ENCODE measurements around the gene RORB. TPM values are rescaled to one million over a fixed set of nuclear protein-coding genes. Genes with fewer than 3 reads are reported as not detected.

The RORB gene
- total RNA-seq, 4 donors from 2014 or later = 0.13 to 1.5 (median 0.50) TPM

DNA sequence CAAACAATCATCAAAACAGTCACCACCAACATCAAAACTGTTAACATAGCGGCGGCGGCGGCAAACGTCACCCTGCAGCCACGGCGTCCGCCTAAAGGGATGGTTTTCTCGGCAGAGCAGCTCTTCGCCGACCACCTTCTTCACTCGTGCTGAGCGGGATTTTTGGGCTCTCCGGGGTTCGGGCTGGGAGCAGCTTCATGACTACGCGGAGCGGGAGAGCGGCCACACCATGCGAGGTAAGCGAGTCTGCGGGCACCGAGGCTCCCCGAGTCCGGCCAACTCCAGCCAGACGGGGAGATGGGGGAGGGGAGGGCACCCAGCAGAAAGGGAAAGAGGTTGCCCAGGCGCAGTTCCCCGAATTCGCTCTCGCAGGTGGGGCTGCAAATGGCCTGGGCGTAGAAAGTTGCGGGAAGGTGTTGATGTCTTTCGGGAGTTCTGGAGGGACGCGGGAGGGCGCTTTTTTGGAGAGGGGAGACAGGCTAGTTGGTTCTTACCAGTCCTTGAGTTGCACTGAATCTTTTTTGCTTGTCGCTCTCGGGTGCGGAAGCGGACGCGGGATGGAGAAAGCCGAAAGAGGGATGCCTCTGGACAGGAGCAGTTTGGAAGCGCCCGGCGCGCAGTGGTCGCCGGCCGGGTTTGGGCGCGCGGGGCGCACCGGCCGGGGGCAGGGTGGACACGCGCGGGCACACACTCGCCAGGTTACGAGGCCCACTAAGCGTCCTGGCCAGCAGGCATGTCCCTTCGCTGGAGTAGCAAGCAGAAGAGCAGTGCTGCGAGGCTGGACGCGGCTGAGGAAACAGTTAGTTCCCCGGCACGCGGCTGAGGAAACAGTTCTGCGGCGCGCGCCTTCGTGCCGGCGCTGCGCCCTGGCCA, 849 bp downstream of the RORB start:
- H3K9me3 ChIP-seq = no peaks in the 10 kb centered on the region
- peaks cover 0 to 71% (median 6%) of the 10 kb centered on the region in 4 donors for H3K27me3 ChIP-seq
- intact Hi-C loops (cut with DNase I) = no loop called here
- H3K4me3 ChIP-seq = peak overlapping the region; percentile 38 to 68 (median 54)
- no peak for DNase-seq
- peak overlapping the region in 3 of 4 donors; percentile 26 to 54 (median 31) for H3K27ac ChIP-seq
- H3K36me3 ChIP-seq = no peaks in the 10 kb centered on the region
- WGBS, 2 donors = 1 to 4% methylated on average over 13 to 36 of the region's 77 CpGs
- peaks cover 5 to 45% (median 21%) of the 10 kb centered on the region in 3 donors for H3K4me1 ChIP-seq
- TF ChIP-seq POLR2A (IDR thresholded peaks at IDR 0.05) = no peak

DNA sequence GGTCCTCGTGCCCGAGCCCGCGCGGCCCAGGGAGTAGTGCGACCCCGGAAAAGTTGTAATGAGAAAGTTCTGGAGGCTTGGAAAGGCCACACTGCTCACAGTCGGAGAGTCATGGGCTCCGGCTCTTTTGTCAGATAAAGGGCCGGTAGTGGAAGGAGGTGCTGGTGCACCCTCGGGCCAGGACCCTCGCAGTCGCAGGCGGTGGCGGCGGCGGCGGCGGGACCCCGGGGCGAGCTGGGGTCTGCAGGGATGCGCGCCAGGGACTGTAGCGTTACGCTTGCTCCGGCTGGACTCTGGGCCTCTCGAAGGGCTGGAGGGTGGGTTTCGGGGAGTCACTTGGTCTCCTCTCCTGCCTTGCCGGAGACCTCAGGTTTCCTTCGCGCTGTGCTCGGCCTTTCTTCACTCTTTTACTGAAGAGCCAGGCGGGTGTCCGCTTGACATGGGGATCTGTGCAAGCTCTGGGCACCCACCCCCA, 1.5 kb downstream of the RORB start:
- intact Hi-C loops (cut with DNase I) = no loop called here
- 3 to 7% methylated on average over 5 to 22 of the region's 34 CpGs for WGBS, 2 donors
- peak overlapping the region in 1 of 4 donors; percentile 54 for H3K27ac ChIP-seq
- TF ChIP-seq, protein P1, sequence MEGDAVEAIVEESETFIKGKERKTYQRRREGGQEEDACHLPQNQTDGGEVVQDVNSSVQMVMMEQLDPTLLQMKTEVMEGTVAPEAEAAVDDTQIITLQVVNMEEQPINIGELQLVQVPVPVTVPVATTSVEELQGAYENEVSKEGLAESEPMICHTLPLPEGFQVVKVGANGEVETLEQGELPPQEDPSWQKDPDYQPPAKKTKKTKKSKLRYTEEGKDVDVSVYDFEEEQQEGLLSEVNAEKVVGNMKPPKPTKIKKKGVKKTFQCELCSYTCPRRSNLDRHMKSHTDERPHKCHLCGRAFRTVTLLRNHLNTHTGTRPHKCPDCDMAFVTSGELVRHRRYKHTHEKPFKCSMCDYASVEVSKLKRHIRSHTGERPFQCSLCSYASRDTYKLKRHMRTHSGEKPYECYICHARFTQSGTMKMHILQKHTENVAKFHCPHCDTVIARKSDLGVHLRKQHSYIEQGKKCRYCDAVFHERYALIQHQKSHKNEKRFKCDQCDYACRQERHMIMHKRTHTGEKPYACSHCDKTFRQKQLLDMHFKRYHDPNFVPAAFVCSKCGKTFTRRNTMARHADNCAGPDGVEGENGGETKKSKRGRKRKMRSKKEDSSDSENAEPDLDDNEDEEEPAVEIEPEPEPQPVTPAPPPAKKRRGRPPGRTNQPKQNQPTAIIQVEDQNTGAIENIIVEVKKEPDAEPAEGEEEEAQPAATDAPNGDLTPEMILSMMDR (IDR thresholded peaks at IDR 0.05) = no peak
- TF ChIP-seq POLR2A (IDR thresholded peaks at IDR 0.05) = no peak
- H3K9me3 ChIP-seq = no peaks in the 10 kb centered on the region
- no peaks in the 10 kb centered on the region for H3K36me3 ChIP-seq
- no peak for DNase-seq
- peaks cover 0 to 68% (median 6%) of the 10 kb centered on the region in 4 donors for H3K27me3 ChIP-seq
- H3K4me3 ChIP-seq = peak overlapping the region; percentile 38 to 68 (median 54)
- H3K4me1 ChIP-seq = peaks cover 5 to 45% (median 21%) of the 10 kb centered on the region in 3 donors

DNA sequence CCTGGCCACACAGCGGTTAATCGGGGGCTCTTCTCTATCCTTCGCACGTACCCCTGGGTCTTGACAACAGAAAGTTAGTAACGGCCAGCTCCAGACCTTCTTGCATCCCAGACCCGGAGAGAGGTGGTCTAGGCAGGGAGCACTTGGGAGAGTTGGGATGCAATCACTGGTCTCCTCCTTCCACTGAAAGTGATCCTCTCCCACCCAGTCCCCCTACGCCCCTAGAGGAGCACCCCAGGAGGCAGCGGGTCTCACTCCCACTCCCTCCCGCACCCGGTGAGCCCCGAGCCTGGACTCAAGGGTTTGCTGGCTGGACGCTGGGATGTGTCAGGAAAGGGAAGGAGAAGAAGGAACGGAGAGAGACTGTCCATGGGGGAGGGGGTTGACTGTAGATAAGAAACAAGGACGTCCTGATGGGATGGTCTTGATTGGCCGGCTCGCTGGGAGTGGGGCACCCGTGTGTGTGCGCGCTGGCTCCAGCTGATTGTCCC, 2.0 kb downstream of the RORB start:
- no peak for TF ChIP-seq POLR2A (IDR thresholded peaks at IDR 0.05)
- TF ChIP-seq, protein P1 (IDR thresholded peaks at IDR 0.05) = no peak
- Histone ChIP-seq H3K9me3 (no peaks in the 10 kb centered on the region), H3K4me1 (peaks cover 5 to 45% (median 21%) of the 10 kb centered on the region in 3 donors), H3K4me3 (peak overlapping the region; percentile 38 to 68 (median 54)), H3K27me3 (peaks cover 0 to 68% (median 6%) of the 10 kb centered on the region in 4 donors), H3K36me3 (no peaks in the 10 kb centered on the region), H3K27ac (peak overlapping the region in 1 of 4 donors; percentile 54)
- 2 to 8% methylated on average over 8 to 12 of the region's 19 CpGs for WGBS, 2 donors
- intact Hi-C loops (cut with DNase I) = no loop called here
- no peak for DNase-seq

DNA sequence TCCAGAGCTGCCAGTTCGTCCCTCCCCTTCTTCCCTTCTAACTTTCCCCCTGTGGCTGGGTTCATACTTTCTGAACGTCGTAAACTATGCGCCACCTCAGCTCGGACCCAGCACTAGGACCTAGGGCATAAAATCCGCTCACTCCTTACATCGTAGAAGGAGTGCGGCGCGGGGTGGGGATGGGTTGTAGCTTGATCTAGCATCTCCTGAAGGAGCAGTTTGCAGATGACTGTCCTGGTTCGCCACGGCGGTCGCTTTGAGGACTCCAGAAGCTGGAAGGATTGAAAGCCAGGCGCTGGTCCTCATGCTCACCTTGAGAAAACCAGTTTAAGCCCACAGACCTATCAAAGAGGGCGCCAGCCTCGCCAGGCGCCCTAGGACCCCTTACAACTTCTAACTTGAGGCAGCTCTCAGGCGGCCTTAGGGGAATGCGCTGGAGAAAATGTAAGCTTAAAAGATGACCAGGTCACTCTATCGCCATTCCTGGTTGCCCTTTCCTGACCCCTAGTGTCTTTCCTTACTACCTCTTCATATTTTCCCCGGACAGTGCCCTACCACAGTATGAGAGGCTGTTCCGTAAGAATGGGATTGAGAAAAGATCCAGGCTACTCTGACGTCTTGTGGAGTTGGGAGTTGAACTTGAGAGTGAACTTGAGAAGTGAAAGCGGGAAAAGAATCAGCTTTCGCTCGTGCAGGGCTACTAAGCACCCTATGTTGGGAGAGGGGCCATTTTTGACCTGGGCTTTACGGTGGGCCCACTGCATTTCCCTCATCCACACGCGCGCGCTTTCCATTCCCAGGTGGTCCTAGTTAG, 2.8 kb downstream of the RORB start:
- Histone ChIP-seq H3K4me3 (peak overlapping the region; percentile 38 to 68 (median 54)), H3K27ac (peak overlapping the region in 2 of 4 donors; percentile 15 to 54), H3K36me3 (no peaks in the 10 kb centered on the region), H3K9me3 (no peaks in the 10 kb centered on the region), H3K4me1 (peaks cover 5 to 45% (median 21%) of the 10 kb centered on the region in 3 donors), H3K27me3 (peaks cover 0 to 68% (median 6%) of the 10 kb centered on the region in 4 donors)
- no peak for TF ChIP-seq POLR2A (IDR thresholded peaks at IDR 0.05)
- TF ChIP-seq, protein P1 (IDR thresholded peaks at IDR 0.05) = no peak
- DNase-seq = no peak
- 8 to 26% methylated on average over 25 to 32 of the region's 32 CpGs for WGBS, 2 donors
- intact Hi-C loops (cut with DNase I) = no loop called here

DNA sequence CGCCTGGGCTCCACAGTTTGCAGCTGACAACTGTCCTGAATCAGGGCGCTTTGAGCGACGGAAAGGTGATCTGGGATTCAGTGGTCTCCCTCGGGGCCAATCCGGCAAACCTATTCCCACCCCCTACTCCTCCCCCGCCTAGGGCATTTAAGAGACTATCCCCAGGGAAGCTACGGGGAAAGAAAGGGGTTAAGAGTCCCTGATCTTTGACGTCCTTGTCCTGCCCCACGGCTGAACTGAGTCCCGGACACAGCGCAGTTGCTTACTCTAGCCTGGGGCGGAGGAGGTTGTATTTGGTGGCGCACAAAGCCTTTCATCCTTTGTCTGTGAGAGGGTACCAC, 3.4 kb downstream of the RORB start:
- peak overlapping the region in 3 of 4 donors; percentile 51 to 68 (median 56) for H3K4me3 ChIP-seq
- intact Hi-C loops (cut with DNase I) = no loop called here
- H3K27ac ChIP-seq = peak overlapping the region in 1 of 4 donors; percentile 15
- peaks cover 5 to 45% (median 21%) of the 10 kb centered on the region in 3 donors for H3K4me1 ChIP-seq
- H3K9me3 ChIP-seq = no peaks in the 10 kb centered on the region
- H3K27me3 ChIP-seq = peaks cover 0 to 68% (median 6%) of the 10 kb centered on the region in 4 donors
- TF ChIP-seq, protein P1 (IDR thresholded peaks at IDR 0.05) = no peak
- TF ChIP-seq POLR2A (IDR thresholded peaks at IDR 0.05) = no peak
- WGBS, 2 donors = 32 to 47% methylated on average over 8 to 14 of the region's 14 CpGs
- H3K36me3 ChIP-seq = no peaks in the 10 kb centered on the region
- DNase-seq = no peak

Measured in esophagus squamous epithelium (tissue), 5 donors.